GM19463 (cell line): Measurements from ENCODE around the gene STAM2.
"Not testable (repeated sequence)": the region's sequence is repeated elsewhere in the genome, so short reads cannot be mapped to it uniquely, and the experiment has no call there.

Source experiments
- ATAC-seq: cut with Tn5 transposase; IDR thresholded peaks from one replicate; pipeline ENCODE4 v1.9.1; 2021; ENCODE audit warnings: mild to moderate bottlenecking, moderate library complexity; ENCODE audit not compliant: unreplicated experiment

STAM2 gene

DNA sequence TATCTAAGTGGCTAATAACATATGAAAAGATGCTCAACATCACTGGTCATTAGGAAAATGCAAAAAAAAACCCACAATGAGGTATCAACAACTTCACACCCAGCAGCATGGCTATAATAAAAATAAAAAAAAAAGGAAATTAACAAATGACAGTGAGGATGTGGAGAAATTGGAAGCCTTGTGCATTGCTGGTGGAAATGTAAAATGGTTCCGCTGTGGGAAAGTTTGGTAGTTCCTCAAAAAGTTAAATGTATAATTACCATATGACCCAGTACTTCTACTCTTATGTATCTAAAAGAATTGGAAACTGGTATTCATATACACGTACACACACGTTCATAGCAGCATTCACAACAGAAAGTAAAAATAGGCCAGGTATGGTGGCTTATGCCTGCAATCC, 61.2 kb downstream of the STAM2 start:
- no peak for ATAC-seq

DNA sequence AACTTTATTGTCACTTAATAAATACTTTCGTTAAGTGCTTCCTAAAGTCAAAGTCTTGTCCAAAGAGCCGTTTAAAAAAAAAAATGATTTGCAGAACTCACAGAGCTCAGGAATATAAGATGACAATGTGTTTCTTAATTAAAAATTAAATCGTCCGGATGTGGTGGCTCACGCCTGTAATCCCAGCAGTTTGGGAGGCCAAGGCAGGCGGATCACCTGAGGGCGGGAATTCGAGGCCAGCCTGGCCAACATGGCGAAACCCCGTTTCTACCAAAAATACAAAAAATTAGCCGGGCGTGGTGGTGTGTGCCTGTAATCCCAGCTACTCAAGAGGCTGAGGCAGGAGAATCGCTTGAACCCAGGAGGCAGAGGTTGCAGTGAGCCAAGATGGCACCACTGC, 68.4 kb downstream of the STAM2 start:
- ATAC-seq = not testable (repeated sequence)

DNA sequence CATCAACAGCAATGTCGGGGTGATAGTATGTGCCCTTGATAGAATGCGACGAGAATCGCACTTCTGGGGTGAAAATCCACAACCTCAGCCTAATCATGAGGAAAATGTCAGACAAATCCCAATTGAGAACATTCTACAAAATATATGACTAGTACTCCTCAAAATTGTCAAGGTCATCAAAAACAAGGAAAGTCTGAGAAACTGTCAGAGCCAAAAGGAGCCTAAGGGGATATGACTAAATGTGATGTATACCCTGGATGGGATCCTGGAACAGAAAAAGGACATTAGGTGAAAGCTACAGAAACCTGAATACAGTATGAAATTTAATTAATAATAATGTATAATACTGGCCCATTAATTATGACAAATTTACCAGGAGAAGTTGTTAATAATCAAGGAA, 69.1 kb downstream of the STAM2 start:
- ATAC-seq = no peak

DNA sequence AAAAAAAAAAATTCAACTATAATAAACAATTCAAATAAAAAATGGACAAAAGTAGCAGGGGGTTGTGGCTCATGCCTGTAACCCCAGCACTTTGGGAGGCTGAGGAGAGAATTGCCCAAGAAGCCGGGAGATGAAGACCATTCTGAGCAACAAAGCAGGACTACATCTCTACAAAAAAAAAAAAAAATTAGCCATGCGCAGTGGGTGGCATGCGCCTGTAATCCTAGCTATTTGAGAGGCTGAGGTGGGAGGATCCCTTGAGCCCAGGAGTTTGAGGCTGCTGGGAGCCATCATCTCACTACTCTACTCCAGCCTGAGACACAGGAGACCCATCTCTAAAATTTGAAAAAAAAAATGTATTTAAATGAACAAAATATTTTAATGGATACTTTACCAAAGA, 72.3 kb downstream of the STAM2 start:
- ATAC-seq = no peak

DNA sequence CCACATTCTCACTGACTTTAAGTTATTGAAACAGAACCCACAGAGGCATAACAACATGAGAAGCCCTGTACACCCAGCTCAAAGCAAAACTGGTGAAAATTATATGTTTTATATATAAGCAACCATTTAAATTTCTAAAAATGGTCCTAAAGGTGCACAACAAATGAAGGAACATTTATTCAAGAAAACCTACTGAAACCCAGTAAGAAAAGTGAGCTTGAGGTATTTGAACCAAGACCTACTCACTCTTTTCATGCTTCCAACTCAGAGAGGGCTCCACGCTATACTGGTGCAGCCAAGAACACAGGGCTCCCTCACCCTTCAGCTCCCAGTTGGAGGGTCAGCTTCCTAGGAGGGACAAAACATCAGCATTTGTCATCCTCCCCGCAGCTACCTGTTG, 74.6 kb downstream of the STAM2 start:
- ATAC-seq = no peak

DNA sequence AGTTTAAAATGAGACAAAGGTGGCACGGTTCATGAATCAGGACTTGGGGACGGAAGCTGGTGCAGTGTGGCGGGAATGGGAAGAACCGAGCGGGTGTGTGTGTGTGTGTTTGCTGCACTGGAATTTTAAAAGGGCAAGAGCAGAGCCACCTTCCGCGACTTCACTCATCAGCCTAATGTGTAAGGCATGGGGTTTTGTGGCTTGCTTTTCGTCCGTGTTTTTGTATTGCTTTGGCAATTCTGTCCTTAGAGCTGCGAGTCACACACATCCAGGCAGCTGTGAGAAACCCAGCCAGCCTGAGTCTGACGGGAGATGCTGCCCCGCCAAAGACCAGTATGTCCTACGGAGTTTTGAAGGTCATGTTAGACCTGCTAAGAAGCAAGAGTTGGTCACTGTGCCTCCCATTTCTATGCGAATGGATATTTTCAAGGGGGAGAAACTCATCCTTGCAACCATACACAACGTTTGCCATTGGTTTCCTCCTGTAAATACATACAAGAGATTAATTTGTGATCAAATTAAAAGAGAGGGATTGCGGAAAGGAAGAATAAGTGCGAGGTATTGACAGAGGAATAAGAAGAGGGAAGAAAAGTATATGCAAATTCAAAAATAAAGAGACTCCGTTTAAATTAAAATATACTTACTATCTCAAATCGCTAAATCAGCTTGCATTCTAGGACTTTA, 76.1 kb downstream of the STAM2 start:
- ATAC-seq = peak; percentile 15

DNA sequence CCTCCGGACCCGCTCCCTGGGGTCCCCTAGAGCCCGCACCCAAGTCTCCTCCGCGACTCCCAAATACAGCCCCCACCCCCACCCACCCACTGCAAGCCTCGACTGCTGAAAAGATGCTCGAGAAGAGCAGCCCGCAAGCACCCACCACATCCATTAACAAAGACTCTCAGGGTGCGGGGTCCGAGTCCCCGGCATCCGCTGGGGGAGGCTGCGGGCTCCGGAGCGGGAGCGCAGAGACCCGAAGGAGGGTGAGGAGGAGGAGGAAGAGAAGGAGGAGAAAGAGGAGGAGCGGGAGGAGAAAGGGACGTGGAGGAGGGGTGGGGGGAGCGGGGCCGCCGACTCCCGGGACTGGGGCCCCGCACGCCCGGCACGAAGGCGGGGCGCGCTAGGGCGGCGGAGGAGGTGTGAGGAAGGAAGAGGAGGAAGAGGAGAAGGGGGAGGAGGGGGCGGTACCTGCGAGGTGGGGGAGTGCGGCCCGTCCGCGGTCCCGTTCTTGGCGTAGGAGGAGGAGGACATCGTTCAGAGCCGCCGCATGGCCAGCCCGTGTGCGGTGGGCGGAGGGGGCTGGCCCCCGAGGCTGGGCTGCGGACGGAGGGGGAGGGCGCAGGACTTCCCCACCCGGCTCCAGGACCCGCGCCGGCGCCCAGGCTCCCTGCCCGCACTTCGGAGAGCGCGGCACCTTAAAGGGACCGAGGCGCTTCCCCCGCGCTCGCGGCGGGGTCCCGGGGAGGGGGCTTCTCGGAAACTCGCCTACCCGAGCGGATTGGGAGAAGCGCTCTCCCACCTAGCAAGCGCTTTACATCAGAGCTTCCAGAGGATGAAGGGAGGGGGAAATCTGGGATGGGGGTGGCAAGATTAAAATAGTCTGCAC, 76.8 kb downstream of the STAM2 start, which contains the start of gene CACNB4:
CACNB4 (minus strand) TSS at position 549 of the 871 bp plus-strand sequence.
- ATAC-seq = peak; percentile 37

DNA sequence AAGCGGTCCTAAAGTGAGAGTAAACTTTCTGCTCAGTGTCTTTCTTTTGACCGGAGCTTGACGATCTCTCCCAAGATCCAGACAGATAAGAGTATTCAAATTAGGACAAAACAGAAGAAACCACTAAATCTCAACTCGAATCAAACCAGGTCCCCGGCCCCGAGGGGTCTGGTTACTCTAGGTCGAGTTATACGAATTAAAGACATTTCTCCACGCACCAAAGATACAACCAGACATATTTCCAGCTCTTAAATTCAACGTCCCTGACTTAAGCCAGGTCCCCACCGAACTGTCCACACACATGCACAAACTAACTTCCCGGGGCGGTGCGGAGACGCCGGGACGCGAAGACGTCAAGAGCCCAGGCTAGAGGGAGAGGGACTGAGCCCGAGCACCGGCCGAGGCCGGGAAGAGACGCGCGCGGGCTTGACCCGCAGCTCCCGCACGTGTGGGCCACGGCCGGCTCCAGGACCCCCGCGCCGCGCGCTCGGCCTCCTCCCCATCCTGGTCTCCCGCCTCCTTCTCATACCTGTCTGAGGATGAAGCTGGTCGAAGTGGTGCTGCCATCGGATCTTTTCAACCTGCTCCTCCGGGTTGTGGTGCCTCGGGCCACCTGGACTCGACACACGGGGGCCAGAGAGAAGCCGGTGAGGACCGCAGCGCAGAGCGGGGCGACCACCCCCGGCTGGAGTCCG, 77.6 kb downstream of the STAM2 start:
- peak; percentile 33 for ATAC-seq

DNA sequence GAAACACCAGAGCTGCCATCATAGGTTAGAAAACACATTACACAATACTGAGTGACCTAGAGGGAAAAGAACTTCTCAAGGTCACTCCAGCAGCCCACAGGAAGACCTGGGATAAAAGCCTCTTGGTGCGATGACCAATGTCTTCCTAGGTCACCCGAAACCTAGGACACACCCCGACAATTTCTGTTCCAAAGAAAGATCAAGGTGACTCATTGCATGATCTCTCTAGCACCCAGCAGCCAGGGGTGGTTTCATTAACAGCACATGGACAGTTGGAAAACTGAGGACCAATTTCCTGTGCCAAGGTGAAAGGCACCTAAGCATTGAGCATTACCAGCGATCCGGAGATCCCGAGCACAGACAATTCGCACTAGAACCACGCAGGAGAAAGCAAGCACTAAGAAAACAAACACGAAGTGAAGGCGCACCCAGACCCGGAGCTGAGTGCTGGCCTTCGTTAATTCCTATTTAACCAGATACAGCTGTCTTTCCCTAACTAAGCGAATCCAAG, 78.2 kb downstream of the STAM2 start:
- ATAC-seq = peak; percentile 23

DNA sequence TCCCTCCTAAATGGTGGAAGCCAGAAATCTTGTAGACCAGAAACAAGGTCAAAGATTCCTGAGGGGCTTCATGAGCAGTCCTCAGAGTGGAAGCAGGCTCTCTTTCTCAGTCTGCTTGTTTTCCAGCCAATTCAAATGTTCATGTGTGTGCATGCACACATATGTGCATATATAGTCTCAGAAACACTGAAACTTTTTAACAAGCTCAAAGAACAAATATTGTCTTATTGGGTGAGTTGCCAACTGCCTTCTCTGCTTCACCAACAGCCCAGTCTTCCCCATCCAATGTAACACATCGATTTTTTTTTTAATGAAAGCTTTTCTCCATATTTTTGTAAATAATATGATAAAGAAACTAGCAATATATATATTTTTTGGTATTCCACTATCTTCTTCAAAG, 80.4 kb downstream of the STAM2 start:
- no peak for ATAC-seq

DNA sequence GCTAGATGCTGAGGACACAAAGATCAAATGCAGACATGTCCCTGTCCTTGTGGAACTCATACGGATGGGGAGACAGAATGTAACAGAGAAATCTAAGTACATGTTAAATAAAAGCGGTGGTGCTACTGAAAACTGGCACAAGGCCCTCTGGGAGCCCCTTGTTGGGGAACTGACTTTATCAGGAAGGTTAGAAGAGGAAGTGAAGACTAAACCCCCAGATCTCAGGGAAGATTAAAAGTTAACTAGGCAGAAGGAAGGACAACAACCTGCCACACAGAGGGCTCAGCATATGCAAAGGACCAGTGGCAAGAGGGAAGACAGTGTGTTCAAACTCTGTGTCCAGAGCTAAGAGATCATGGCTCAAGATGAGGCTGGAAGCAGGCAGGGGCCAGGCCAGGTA, 81.5 kb downstream of the STAM2 start:
- ATAC-seq = no peak

DNA sequence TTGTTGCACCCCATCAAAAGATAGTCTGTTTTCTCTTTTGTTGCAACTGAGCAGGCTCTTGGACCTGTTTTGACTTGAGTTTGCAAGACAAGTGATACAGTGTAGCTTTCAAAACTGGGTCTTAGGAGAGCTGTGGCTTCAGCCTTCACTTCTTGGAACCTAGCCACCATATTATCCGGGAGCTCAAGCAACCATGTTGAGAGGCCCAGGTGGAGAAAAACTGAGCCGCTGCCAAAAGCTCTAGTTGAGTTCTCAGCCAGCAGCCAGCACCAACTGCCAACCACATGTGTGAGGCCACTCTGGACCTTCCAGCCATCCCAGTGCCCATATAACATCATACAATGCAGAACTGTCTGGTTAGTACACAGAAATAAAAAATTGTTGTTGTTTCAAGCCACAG, 82.1 kb downstream of the STAM2 start:
- ATAC-seq = no peak

DNA sequence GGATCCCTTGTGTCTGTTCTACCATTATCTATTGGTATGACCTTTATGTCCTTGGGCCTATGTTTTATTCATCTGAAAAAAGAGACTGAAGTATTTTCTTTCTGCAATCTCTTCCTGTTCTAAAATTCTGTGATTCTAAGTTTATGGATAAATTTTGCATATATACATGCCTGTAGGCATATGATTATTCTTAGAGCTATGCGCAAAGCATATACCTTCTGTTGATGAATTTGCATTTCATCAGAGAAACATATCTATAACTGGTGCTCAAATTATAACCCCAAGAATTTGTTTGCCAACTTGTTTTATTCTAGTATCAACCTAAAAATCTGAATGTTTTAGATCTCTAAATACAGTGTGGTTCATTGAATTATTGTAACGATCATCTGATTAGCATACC, 83.5 kb downstream of the STAM2 start:
- ATAC-seq = no peak

DNA sequence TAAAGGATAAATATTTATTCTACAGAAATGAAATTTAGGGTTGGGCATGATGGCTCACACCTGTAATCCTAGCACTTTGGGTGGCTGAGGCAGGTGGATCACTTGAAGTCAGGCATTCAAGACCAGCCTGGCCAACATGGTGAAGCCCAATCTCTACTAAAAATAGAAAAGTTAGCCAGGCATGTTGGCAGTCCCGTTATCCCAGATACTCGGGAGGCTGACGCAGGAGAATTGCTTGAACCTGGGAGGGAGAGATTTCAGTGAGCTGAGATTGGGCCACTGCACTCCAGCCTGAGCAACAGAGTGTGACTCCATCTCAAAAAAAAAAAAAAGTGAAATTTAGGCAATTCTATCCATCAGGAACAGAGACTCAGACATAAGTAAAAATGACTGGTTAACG, 84.8 kb downstream of the STAM2 start:
- not testable (repeated sequence) for ATAC-seq

DNA sequence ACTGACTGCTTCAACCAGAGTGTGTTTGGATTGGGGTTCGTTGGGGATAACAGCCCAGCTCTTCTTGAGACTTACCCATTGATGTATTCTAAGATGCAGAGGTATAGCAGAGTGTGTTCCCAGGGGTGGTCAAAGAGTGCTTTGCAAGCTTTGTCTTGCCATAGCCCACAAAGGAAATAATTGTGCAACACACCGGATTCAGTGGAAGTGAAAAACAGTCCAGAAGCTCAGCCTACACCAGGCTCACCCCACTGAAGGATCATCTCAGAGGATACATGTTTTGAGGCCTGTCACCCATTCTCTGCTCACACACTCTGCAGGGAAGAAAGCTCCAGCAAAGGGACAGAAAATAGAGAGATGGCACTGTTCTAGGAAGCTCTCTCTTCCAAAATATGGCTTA, 86.3 kb downstream of the STAM2 start:
- ATAC-seq = no peak

DNA sequence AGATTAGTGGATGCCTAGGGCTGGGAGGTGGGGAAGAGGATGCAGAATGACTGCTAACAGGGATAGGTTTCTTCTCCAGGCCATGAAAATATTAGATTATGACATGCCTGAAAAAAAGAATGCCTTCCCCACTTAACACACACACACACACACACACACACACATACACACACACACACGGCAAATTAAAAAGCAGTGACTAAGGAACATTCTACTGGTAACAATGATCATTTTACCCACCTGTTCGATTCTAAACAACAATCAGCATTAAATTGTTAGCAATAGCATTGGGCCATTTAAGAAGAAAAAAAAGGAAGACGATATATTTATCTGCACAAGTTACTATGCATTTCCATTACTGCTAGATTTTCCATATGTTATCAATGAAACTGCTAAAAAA, 87.6 kb downstream of the STAM2 start:
- no peak for ATAC-seq

DNA sequence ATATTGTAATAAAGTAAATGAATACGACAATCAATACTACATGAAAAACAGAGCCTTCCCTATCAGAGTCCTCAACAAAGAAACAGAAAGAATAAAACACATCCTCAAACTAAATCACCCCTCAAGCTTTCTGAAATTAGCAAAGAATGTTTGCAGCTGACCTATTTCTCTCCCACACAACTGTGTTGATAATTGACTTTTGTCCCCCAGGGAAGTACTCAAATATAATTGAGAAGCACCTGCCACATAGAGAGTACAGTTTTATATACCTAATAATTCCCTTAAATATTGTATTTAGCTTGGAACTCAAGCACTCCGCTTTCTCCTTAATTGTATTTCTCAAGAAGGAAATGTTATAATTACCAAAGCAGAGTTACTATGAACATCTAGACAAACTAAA, 89.3 kb downstream of the STAM2 start:
- no peak for ATAC-seq

DNA sequence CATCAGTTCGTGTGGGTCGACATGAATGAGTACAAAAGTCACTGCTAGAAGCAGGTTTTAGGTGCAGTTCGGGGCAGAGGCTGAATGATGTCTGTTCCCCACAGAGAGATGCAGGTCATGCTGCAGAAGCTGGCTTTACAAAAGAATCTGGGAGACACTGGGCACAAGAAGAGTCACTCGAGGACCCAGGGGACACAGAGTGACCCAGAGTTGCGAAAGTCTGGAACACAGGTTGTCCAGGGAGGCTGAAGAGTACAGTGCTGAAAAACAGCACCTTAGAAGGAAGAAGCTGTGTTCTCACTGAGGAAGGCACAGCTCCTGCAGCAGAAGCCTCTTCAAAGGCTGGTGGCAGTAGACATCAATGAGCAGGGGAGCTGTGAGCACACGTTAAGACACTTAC, 91.5 kb downstream of the STAM2 start:
- no peak for ATAC-seq

DNA sequence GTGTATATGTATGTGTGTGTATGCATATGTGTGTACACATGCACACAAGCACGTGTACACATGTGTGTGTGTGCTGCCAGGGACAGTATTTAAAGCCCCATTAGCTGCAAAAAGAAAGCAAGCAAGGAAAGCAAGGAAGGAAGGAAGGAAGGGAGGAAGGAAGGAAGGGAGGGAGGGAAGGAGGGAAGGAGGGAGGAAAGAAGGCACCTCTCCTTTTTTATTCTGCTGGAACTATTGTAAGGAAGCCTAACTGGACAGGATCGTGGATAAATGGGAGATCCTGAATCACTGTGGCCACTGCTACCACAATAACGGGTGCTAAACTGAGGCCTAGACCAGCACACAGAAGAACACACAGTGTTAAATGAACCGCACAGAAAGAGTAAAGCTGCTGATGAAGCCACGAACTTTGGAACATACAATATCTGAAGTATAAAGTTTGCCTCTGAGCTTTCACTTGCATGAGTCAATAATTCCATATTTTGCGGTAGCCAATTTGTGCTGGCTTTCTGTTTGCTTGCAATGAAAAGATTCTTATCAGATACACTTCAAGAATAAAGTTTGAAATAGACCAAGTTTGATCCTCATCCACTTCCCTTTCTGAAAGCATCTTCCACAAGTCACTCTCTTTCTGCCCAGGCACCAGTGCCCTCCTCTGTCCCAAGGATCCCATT, 92.2 kb downstream of the STAM2 start:
- no peak for ATAC-seq

DNA sequence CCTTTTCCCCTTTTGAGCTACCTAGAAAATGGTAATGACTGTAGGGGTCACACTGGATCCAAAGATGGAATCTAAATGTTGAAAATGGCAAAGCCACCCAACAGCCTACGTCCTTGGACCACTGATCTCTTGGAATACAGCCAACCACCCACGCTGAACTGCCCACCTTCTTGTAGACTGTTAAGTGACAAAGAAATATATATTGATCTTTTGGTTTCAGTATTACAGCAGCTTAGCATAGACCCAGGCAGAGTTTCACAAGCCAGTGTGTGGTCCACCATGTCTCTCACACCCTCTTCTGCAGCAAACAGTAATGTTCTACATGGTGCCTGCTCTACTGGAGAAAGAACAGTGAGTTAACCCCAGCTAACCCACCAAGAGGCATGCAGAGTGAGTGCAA, 96.9 kb downstream of the STAM2 start:
- peak; percentile 92 for ATAC-seq

DNA sequence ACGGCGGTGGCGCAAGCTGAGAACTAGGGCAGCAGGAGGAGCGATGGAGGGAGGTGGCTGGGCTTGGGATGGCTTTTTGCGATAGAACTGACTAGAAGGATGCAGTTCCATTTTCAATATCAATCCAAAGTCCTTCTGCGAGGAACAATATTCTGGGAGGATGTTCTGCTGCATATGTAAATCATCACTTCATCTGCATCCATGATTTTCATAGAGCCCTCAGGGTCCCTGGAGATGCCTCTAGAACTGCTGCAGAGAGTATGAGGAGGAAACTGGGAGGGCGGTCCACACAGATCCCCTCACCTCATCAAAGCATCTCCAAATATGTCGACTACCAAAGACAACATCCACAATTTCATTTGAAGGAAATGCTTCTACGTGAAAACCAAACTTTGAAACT, 97.5 kb downstream of the STAM2 start:
- no peak for ATAC-seq
